Muscle of leg (tissue), 11 donors: ENCODE measurements around the gene RAD9A. TPM values are rescaled to one million over a fixed set of nuclear protein-coding genes. Genes with fewer than 3 reads are reported as not detected.

Experiments used
- DNase-seq: peaks from one replicate; pipeline ENCODE4 v3.0.0; 2013
- H3K27ac ChIP-seq: one replicate; pipeline ENCODE4 v1.5.1; 2013; ENCODE audit warnings: mild to moderate bottlenecking, low read length, control low read depth
- H3K27me3 ChIP-seq: one replicate; pipeline ENCODE4 v1.6.1; 2013; ENCODE audit warnings: low read length; ENCODE audit not compliant: control insufficient read depth, insufficient read depth
- H3K36me3 ChIP-seq: one replicate; pipeline ENCODE4 v1.6.1; 2013; ENCODE audit warnings: low read length; ENCODE audit not compliant: control insufficient read depth, insufficient read depth
- H3K4me1 ChIP-seq: one replicate; pipeline ENCODE4 v1.6.1; 2013; ENCODE audit warnings: low read length; ENCODE audit not compliant: control insufficient read depth, insufficient read depth
- H3K4me3 ChIP-seq: one replicate; pipeline ENCODE4 v1.5.1; 2013; ENCODE audit warnings: low read length, control low read depth
- H3K9me3 ChIP-seq: replicated peaks from 2 replicates; pipeline ENCODE4 v1.6.1; 2013; ENCODE audit warnings: low read depth, low read length; ENCODE audit not compliant: control insufficient read depth
- WGBS: methylation state at CpG from one replicate; pipeline ENCODE4 v1.1.5; 2013; ENCODE audit warnings: missing lambda C conversion rate; ENCODE audit not compliant: insufficient coverage; 5-methylcytosine and 5-hydroxymethylcytosine counted together
- polyA plus RNA-seq, 8 donors: library from polyadenylated mRNA; unstranded; fragments of 120-200 nt; gene quantifications; one replicate each; pipeline versions ENCODE4 v1.2.1 to v1.2.3, GENCODE V29; 2013; ENCODE audit warnings: inconsistent platforms in 1 of 8, low replicate concordance in 1 of 8; ENCODE audit not compliant: insufficient read length in 8 of 8, insufficient read depth in 1 of 8
- total RNA-seq: library from RNA; stranded (reverse); fragments of 120-200 nt; gene quantifications from one replicate; pipeline ENCODE4 v1.2.4, GENCODE V29; 2013

Gene RAD9A
- total and polyA plus RNA-seq, 9 donors: 6.9 to 14.2 (median 11.0) TPM

DNA sequence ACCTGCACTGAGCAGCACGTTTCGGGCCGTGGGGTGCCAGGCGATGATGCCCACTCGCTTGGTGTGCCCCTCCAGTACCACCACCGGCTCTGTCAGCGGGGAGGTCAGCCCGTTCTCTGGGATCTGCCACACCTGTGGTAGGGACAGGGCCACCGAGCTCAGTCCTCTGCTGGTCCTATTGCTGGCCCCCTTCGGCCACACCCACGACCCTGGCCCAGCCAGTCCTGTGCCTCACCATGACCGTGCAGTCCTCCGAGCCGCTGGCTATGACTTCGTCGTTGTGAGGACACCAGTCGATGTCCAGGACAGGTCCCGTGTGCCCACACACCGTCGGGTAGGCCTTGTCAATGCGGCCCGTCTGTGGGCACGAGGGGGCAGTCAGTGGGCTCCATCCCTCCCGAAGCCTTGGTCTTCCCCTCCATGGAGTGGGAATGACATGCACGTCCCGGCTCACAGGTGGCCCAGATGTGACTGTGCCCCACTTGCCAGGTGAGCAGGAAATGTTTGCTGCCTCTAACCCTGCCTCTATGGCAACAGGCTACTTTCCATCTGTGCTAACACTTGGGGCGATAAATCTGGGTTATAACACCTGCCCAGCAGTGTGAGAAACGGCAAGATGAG, 50.1 kb downstream of the RAD9A start:
- WGBS: 83% methylated on average over 26 of the region's 28 CpGs
- Histone ChIP-seq H3K36me3 (peaks cover 38% of the 10 kb centered on the region), H3K4me3 (no peak overlapping the region), H3K27me3 (no peaks in the 10 kb centered on the region), H3K4me1 (peaks cover 24% of the 10 kb centered on the region), H3K9me3 (no peaks in the 10 kb centered on the region), H3K27ac (no peak overlapping the region)
- no peak for DNase-seq

DNA sequence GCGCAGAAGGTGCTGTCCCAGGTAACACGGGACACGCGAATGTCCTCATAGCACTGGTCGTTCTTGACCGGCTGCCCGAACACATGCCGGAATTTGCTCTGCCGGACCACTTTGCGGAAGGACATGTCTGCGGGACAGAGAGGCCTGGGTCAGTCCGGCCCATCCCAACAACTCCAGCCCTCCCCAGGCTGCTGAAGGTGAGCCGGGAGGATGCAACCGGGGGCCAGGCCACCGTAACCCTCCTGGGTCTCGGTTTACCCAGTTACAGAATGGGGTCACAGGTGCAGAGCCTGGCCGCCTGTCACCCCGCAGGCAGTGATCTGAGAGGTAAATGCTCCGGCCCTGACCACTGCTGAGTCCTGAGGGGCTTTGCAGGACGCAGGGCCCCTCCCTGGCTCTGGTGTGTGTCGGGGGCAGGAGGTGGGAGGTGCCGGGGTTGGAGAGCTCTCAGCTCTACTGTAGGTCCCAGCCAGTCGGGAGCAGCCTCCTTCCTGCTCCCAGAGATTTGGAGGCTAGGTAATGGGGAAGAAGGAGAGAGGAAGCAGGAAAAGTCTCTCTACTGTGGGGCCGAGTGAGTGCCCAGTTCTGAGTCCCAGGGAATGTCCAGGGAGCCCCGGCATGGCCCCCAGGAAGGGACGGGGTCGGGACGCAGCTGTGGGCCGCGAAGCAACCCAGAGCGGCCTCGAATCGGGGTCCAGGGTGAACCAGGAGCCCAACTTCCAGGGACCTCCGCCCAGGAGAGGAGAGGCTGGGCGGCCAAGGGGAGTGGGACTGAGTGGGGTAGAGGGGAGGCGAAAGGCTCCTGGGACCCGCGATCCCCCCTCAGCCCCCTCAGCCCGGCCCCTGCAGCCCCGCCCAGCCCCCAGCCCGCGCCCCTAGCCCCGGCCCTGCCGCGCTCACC, 51.0 kb downstream of the RAD9A start:
- H3K9me3 ChIP-seq: no peaks in the 10 kb centered on the region
- peaks cover 24% of the 10 kb centered on the region for H3K4me1 ChIP-seq
- H3K27ac ChIP-seq: peak overlapping the region; percentile 86
- H3K36me3 ChIP-seq: peaks cover 35% of the 10 kb centered on the region
- 30% methylated on average over 34 of the region's 45 CpGs for WGBS
- no peak for DNase-seq
- no peaks in the 10 kb centered on the region for H3K27me3 ChIP-seq
- peak overlapping the region; percentile 74 for H3K4me3 ChIP-seq

DNA sequence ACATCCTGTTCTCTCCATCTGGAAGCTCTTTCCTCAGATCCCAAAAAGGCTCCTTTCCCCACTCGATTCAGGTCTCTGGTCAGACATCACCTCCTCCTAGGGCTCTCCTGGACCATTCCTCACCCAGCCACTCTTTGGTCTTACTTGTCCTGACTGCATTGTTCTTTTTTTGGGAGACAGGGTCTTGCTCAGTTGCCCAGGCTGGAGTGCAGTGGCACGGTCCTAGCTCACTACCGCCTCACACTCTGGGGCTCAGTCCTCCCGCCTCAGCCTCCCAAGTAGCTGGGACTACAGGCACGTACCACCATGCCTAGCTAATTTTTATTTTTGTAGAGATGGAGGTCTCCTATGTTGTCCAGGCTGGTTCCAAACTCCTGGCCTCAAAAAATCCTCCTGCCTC, 53.7 kb downstream of the RAD9A start:
- H3K36me3 ChIP-seq: peaks cover 13% of the 10 kb centered on the region
- DNase-seq: no peak
- H3K27ac ChIP-seq: no peak overlapping the region
- H3K9me3 ChIP-seq: no peaks in the 10 kb centered on the region
- H3K4me3 ChIP-seq: no peak overlapping the region
- no peaks in the 10 kb centered on the region for H3K27me3 ChIP-seq
- 90% methylated on average over 3 of the region's 5 CpGs for WGBS
- H3K4me1 ChIP-seq: peaks cover 13% of the 10 kb centered on the region

Other genes with a start within 250 kb of the RAD9A start
- 31.7 TPM for gene GRK2, start 125.5 kb upstream of the RAD9A start, total RNA-seq
- gene GRK2, start 125.5 kb upstream of the RAD9A start, polyA plus RNA-seq: 10 to 100 TPM; 47.8 to 62.9 (median 59.4) TPM
- gene ANKRD13D, start 102.7 kb upstream of the RAD9A start, total RNA-seq: 19.8 TPM
- gene ANKRD13D, start 102.7 kb upstream of the RAD9A start, polyA plus RNA-seq: 10 to 100 TPM; 16.2 to 35.5 (median 30.7) TPM
- gene SSH3, start 88.5 kb upstream of the RAD9A start, total RNA-seq: 9.7 TPM
- gene SSH3, start 88.5 kb upstream of the RAD9A start, polyA plus RNA-seq: 10 to 100 TPM; 13.6 to 20.5 (median 16.7) TPM
- 33.6 TPM for gene POLD4, start 38.4 kb upstream of the RAD9A start, total RNA-seq
- 10 to 100 TPM; 24.6 to 53.6 (median 32.1) TPM for gene POLD4, start 38.4 kb upstream of the RAD9A start, polyA plus RNA-seq
- gene CLCF1, start 18.4 kb upstream of the RAD9A start, total RNA-seq: 2.0 TPM
- 1 to 10 TPM; 2.8 to 4.8 (median 4.0) TPM for gene CLCF1, start 18.4 kb upstream of the RAD9A start, polyA plus RNA-seq
- gene PPP1CA, start 9.9 kb downstream of the RAD9A start, total RNA-seq: 130 TPM
- gene PPP1CA, start 9.9 kb downstream of the RAD9A start, polyA plus RNA-seq: 100 to 1,000 TPM; 127 to 150 (median 142) TPM
- 0.49 TPM for gene TBC1D10C, start 12.1 kb downstream of the RAD9A start, total RNA-seq
- 1 to 10 TPM; 1.4 to 7.2 (median 5.5) TPM for gene TBC1D10C, start 12.1 kb downstream of the RAD9A start, polyA plus RNA-seq
- gene CARNS1, start 23.7 kb downstream of the RAD9A start, total RNA-seq: 29.2 TPM
- 10 to 100 TPM; 30.6 to 80.7 (median 61.0) TPM for gene CARNS1, start 23.7 kb downstream of the RAD9A start, polyA plus RNA-seq
- 27.9 TPM for gene RPS6KB2, start 36.5 kb downstream of the RAD9A start, total RNA-seq
- 10 to 100 TPM; 33.9 to 45.5 (median 39.2) TPM for gene RPS6KB2, start 36.5 kb downstream of the RAD9A start, polyA plus RNA-seq
- gene PTPRCAP, start 45.7 kb downstream of the RAD9A start, total RNA-seq: 0.84 TPM
- 1 to 10 TPM; 1.0 to 1.5 (median 1.3) TPM for gene PTPRCAP, start 45.7 kb downstream of the RAD9A start, polyA plus RNA-seq
- 28.8 TPM for gene CORO1B, start 51.5 kb downstream of the RAD9A start, total RNA-seq
- 10 to 100 TPM; 24.2 to 42.4 (median 33.4) TPM for gene CORO1B, start 51.5 kb downstream of the RAD9A start, polyA plus RNA-seq
- not detected for gene GPR152, start 60.7 kb downstream of the RAD9A start, total RNA-seq
- not detected for gene GPR152, start 60.7 kb downstream of the RAD9A start, polyA plus RNA-seq
- 0.66 TPM for gene CABP4, start 63.4 kb downstream of the RAD9A start, total RNA-seq
- gene CABP4, start 63.4 kb downstream of the RAD9A start, polyA plus RNA-seq: 1 to 10 TPM in 2 of 8 donors, under 1 TPM in 6; 0.29 to 1.2 (median 0.73) TPM
- 16.1 TPM for gene TMEM134, start 77.3 kb downstream of the RAD9A start, total RNA-seq
- 10 to 100 TPM; 42.6 to 71.5 (median 47.2) TPM for gene TMEM134, start 77.3 kb downstream of the RAD9A start, polyA plus RNA-seq
- gene AIP, start 91.0 kb downstream of the RAD9A start, total RNA-seq: 59.5 TPM
- gene AIP, start 91.0 kb downstream of the RAD9A start, polyA plus RNA-seq: 10 to 100 TPM; 41.2 to 60.3 (median 52.1) TPM
- 4.9 TPM for gene PITPNM1, start 113.4 kb downstream of the RAD9A start, total RNA-seq
- gene PITPNM1, start 113.4 kb downstream of the RAD9A start, polyA plus RNA-seq: 10 to 100 TPM in 1 of 8 donors, 1 to 10 TPM in 7; 6.0 to 11.6 (median 8.8) TPM
- gene CDK2AP2, start 116.2 kb downstream of the RAD9A start, total RNA-seq: 7.9 TPM
- gene CDK2AP2, start 116.2 kb downstream of the RAD9A start, polyA plus RNA-seq: 10 to 100 TPM; 18.2 to 25.4 (median 19.6) TPM
- gene CABP2, start 131.5 kb downstream of the RAD9A start, total RNA-seq: not detected
- gene CABP2, start 131.5 kb downstream of the RAD9A start, polyA plus RNA-seq: not detected
- 328 TPM for gene GSTP1, start 191.8 kb downstream of the RAD9A start, total RNA-seq
- 100 to 1,000 TPM; 232 to 335 (median 268) TPM for gene GSTP1, start 191.8 kb downstream of the RAD9A start, polyA plus RNA-seq
- gene NDUFV1, start 214.9 kb downstream of the RAD9A start, total RNA-seq: 147 TPM
- 100 to 1,000 TPM; 126 to 173 (median 154) TPM for gene NDUFV1, start 214.9 kb downstream of the RAD9A start, polyA plus RNA-seq
- gene NUDT8, start 238.0 kb downstream of the RAD9A start, total RNA-seq: 4.7 TPM
- gene NUDT8, start 238.0 kb downstream of the RAD9A start, polyA plus RNA-seq: 1 to 10 TPM; 3.4 to 5.8 (median 4.2) TPM
- gene TBX10, start 247.8 kb downstream of the RAD9A start, total RNA-seq: not detected
- gene TBX10, start 247.8 kb downstream of the RAD9A start, polyA plus RNA-seq: under 1 TPM in 1 of 8 donors, not detected in 7; 0.40 TPM